B cell (primary cell): ENCODE measurements around the gene ENSA. TPM values are rescaled to one million over a fixed set of nuclear protein-coding genes. Genes with fewer than 3 reads are reported as not detected.

Source experiments
- ATAC-seq: fragments of 200-7000 bp; cut with Tn5 transposase; one replicate; pipeline ENCODE4 v1.10.0; 2021; ENCODE audit warnings: low read depth, mild to moderate bottlenecking, moderate number of reproducible peaks, moderate library complexity
- CTCF ChIA-PET: fragments of 350-600 bp; sonication (Branson Sonifier 250); formaldehyde crosslinking; loops from one replicate; lab custom pipeline; 2021; ENCODE audit warnings: antibody characterized with exemption, inconsistent platforms; lab: Charles Lee
- POLR2A ChIA-PET: fragments of 350-600 bp; sonication (Branson Sonifier 250); formaldehyde crosslinking; loops from one replicate; lab custom pipeline; 2021; ENCODE audit warnings: antibody characterized with exemption; lab: Charles Lee
- DNase-seq: peaks from one replicate; pipeline ENCODE4 v3.0.0; 2013
- H2AFZ ChIP-seq: 2 replicates; pipeline ENCODE4 v1.6.1; 2012; ENCODE audit warnings: mild to moderate bottlenecking, low read depth, low read length; ENCODE audit not compliant: insufficient read depth, poor library complexity, severe bottlenecking
- H3K27ac ChIP-seq, 2 donors: 1 replicate in 1 of 2; 2 replicates in 1 of 2; pipeline ENCODE4 v1.5.1; 2012 to 2013; ENCODE audit warnings: low read length in 2 of 2, mild to moderate bottlenecking in 2 of 2, moderate library complexity in 1 of 2
- H3K27me3 ChIP-seq, 4 experiments: fragments of 200-600 bp in 1 of 4; sonication (generic) in 1 of 4; replicated peaks in 1 of 4; 1 replicate in 2 of 4; 2 replicates in 2 of 4; pipeline versions ENCODE4 v1.6.1 to v1.7.0; 2013 to 2016; ENCODE audit warnings: low read length in 3 of 4, mild to moderate bottlenecking in 2 of 4, mixed read lengths in 1 of 4, moderate library complexity in 1 of 4; ENCODE audit not compliant: insufficient read depth in 4 of 4, control insufficient read depth in 3 of 4; ENCODE audit errors: control extremely low read depth in 1 of 4
- H3K36me3 ChIP-seq, 2 experiments: replicated peaks in 1 of 2; 1 replicate in 1 of 2; 2 replicates in 1 of 2; pipeline versions ENCODE4 v1.6.1 to v1.7.1; 2013; ENCODE audit warnings: low read length in 1 of 2; ENCODE audit not compliant: insufficient read depth in 2 of 2, control insufficient read depth in 1 of 2; ENCODE audit errors: control extremely low read depth in 1 of 2, extremely low read depth in 1 of 2
- H3K4me1 ChIP-seq, 2 donors: fragments of 200-600 bp in 1 of 2; sonication (generic) in 1 of 2; 1 replicate in 1 of 2; 2 replicates in 1 of 2; pipeline versions ENCODE4 v1.5.1 to v1.6.1; 2013 to 2017; ENCODE audit warnings: low read length in 2 of 2; ENCODE audit not compliant: control insufficient read depth in 2 of 2, insufficient read depth in 2 of 2
- H3K4me2 ChIP-seq: replicated peaks from 2 replicates; pipeline ENCODE3; 2012; ENCODE audit warnings: mild to moderate bottlenecking, low read depth, low read length; ENCODE audit not compliant: poor library complexity, severe bottlenecking
- H3K4me3 ChIP-seq, 5 experiments: fragments of 200-600 bp in 1 of 5; sonication (generic) in 1 of 5; 1 replicate in 3 of 5; 2 replicates in 2 of 5; pipeline versions ENCODE4 v1.5.1 to v1.7.0; 2011 to 2016; ENCODE audit warnings: low read length in 4 of 5, mild to moderate bottlenecking in 4 of 5, low read depth in 2 of 5, control low read depth in 1 of 5, moderate library complexity in 1 of 5; ENCODE audit not compliant: insufficient read depth in 1 of 5; ENCODE audit errors: control extremely low read depth in 1 of 5, extremely low read depth in 1 of 5
- H3K79me2 ChIP-seq: fragments of 200-600 bp; sonication (generic); one replicate; pipeline ENCODE4 v1.6.0; 2016; ENCODE audit warnings: low read length; ENCODE audit not compliant: control insufficient read depth, insufficient read depth
- H3K9ac ChIP-seq: fragments of 200-600 bp; sonication (generic); 2 replicates; pipeline ENCODE4 v1.6.1; 2017; ENCODE audit warnings: mild to moderate bottlenecking, low read length, moderate library complexity
- H3K9me3 ChIP-seq, 3 donors: one replicate each; pipeline versions ENCODE4 v1.6.1 to v1.7.1; 2013; ENCODE audit warnings: low read length in 2 of 3; ENCODE audit not compliant: control insufficient read depth in 2 of 3, insufficient read depth in 1 of 3; ENCODE audit errors: control extremely low read depth in 1 of 3
- H4K20me1 ChIP-seq: 2 replicates; pipeline ENCODE4 v1.6.0; 2012; ENCODE audit warnings: mild to moderate bottlenecking, low read length; ENCODE audit not compliant: insufficient read depth, control insufficient read depth, poor library complexity, severe bottlenecking
- H3K27ac Mint-ChIP-seq: one replicate; pipeline ENCODE4 v1.8.0; 2021; ENCODE audit warnings: mixed read lengths
- H3K27me3 Mint-ChIP-seq: one replicate; pipeline ENCODE4 v1.8.0; 2021; ENCODE audit warnings: mixed read lengths
- H3K4me1 Mint-ChIP-seq: one replicate; pipeline ENCODE4 v1.8.0; 2021; ENCODE audit warnings: mixed read lengths
- H3K4me3 Mint-ChIP-seq: one replicate; pipeline ENCODE4 v1.8.0; 2021; ENCODE audit warnings: mixed read lengths
- H3K9me3 Mint-ChIP-seq: one replicate; pipeline ENCODE4 v1.8.0; 2022; ENCODE audit warnings: mixed read lengths; ENCODE audit not compliant: insufficient read depth
- EZH2 ChIP-seq: IDR thresholded peaks from 2 replicates; pipeline ENCODE4 v1.6.1; 2012; ENCODE audit warnings: borderline replicate concordance, low read depth, mild to moderate bottlenecking, moderate library complexity, low read length; ENCODE audit not compliant: insufficient read depth, poor library complexity, severe bottlenecking
- WGBS: methylation state at CpG from one replicate; pipeline ENCODE4 v1.1.5; 2013; ENCODE audit warnings: missing lambda C conversion rate; ENCODE audit not compliant: insufficient coverage; 5-methylcytosine and 5-hydroxymethylcytosine counted together
- intact Hi-C: fragments of 100-400 bp; cut with micrococcal nuclease; formaldehyde crosslinking; loops from one replicate; pipeline ENCODE4 v1.10.0; 2022
- polyA plus RNA-seq: library from polyadenylated mRNA; depleted of rRNA; stranded (reverse); fragments of >200 nt; gene quantifications from 2 replicates; pipeline ENCODE4 v1.2.3, GENCODE V29; 2012
- total RNA-seq, 2 donors: library from RNA; stranded (reverse); fragments of 120-200 nt in 1 of 2; gene quantifications; 1 replicate in 1 of 2; 2 replicates in 1 of 2; pipeline versions ENCODE4 v1.2.3 to v1.2.4, GENCODE V29; 2013 to 2022
- TF ChIP-seq, protein P1 (sequence below): fragments of 200-600 bp; IDR thresholded peaks from one replicate; pipeline ENCODE4 v1.8.0; 2022; ENCODE audit warnings: antibody characterized with exemption, mild to moderate bottlenecking

Gene ENSA
- total and polyA plus RNA-seq, 2 donors (not counting 1 experiment from before 2014, with no cell fraction given) = 85.5 to 115 TPM

DNA sequence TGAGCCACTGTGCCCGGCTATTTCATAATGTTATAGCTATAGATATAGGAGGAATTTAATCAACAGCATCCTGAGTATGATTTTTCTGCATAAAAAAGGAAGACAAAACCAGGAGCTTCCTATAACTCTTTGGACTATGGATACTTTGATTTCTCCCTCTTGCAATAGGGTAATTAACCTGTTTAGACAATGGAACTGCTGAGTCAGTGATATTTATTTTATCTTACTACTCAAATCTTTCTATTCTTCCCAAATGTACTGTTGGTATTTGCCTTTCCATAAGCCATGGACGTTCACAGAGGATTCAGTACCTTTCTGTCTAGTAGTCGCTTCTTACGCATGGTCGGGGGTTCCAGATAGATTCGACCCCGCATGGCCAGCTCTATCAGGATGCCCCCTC, 33.9 kb upstream of the ENSA start:
- no peaks in the 10 kb centered on the region for H3K4me1 ChIP-seq
- Mint-ChIP-seq H3K4me3 (no peak overlapping the region), H3K27me3 (no peaks in the 10 kb centered on the region), H3K4me1 (peaks cover 6% of the 10 kb centered on the region), H3K9me3 (no peaks in the 10 kb centered on the region), H3K27ac (no peak overlapping the region)
- TF ChIP-seq EZH2 = no peak
- TF ChIP-seq, protein P1, sequence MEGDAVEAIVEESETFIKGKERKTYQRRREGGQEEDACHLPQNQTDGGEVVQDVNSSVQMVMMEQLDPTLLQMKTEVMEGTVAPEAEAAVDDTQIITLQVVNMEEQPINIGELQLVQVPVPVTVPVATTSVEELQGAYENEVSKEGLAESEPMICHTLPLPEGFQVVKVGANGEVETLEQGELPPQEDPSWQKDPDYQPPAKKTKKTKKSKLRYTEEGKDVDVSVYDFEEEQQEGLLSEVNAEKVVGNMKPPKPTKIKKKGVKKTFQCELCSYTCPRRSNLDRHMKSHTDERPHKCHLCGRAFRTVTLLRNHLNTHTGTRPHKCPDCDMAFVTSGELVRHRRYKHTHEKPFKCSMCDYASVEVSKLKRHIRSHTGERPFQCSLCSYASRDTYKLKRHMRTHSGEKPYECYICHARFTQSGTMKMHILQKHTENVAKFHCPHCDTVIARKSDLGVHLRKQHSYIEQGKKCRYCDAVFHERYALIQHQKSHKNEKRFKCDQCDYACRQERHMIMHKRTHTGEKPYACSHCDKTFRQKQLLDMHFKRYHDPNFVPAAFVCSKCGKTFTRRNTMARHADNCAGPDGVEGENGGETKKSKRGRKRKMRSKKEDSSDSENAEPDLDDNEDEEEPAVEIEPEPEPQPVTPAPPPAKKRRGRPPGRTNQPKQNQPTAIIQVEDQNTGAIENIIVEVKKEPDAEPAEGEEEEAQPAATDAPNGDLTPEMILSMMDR = no peak
- DNase-seq = no peak
- no peak overlapping the region for H3K4me2 ChIP-seq
- H3K4me3 ChIP-seq = no peak overlapping the region
- no peak for ATAC-seq
- H4K20me1 ChIP-seq = no peaks in the 10 kb centered on the region
- H3K9me3 ChIP-seq = no peaks in the 10 kb centered on the region
- H3K27ac ChIP-seq = no peak overlapping the region
- ChIA-PET POLR2A (no interaction called here), CTCF (no interaction called here)
- intact Hi-C loops = no loop called here
- H2AFZ ChIP-seq = no peak overlapping the region
- no peak overlapping the region for H3K9ac ChIP-seq
- WGBS = 96% methylated on average over 3 of the region's 7 CpGs
- no peaks in the 10 kb centered on the region for H3K27me3 ChIP-seq
- peaks cover 6 to 15% of the 10 kb centered on the region in 2 experiments for H3K36me3 ChIP-seq
- H3K79me2 ChIP-seq = no peaks in the 10 kb centered on the region

DNA sequence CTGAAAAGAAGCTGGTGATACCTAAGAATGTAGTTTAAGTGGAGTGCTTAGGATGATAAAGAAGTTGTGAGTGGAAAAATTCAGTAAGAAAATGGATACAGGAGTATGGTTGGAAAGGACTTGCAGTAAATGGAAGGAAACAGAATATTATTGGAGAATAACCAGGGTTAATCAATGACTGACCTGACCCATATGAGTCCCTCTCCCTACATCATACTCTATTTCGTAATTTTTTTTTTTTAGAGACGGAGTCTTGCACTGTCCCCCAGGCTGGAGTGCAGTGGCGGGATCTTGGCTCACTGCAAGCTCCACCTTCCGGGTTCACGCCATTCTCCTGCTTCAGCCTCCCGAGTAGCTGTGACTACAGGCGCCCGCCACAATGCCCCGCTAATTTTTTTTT, 33.4 kb upstream of the ENSA start:
- POLR2A ChIA-PET = no interaction called here
- Histone ChIP-seq H3K79me2 (no peaks in the 10 kb centered on the region), H2AFZ (no peak overlapping the region), H3K27me3 (no peaks in the 10 kb centered on the region), H3K4me3 (no peak overlapping the region), H3K9ac (no peak overlapping the region), H3K27ac (no peak overlapping the region), H3K9me3 (no peaks in the 10 kb centered on the region), H4K20me1 (no peaks in the 10 kb centered on the region), H3K4me1 (no peaks in the 10 kb centered on the region), H3K4me2 (no peak overlapping the region), H3K36me3 (peaks cover 6 to 18% of the 10 kb centered on the region in 2 experiments)
- peaks cover 6% of the 10 kb centered on the region for H3K4me1 Mint-ChIP-seq
- DNase-seq (no peak), ATAC-seq (no peak)
- H3K27ac Mint-ChIP-seq = no peak overlapping the region
- H3K9me3 Mint-ChIP-seq = no peaks in the 10 kb centered on the region
- 98% methylated on average over 8 of the region's 9 CpGs for WGBS
- CTCF ChIA-PET = interaction anchor here (0.6 kb wide), 1 partner anchor 149 kb away, joined by 3 read pairs; no protein-coding TSS in a partner anchor
- intact Hi-C loops = no loop called here
- H3K27me3 Mint-ChIP-seq = no peaks in the 10 kb centered on the region
- H3K4me3 Mint-ChIP-seq = no peak overlapping the region
- TF ChIP-seq, protein P1 = no peak
- no peak for TF ChIP-seq EZH2
